ENCODE measurements around the gene ZNF689.
A peak's percentile ranks its signal among the peaks of the same experiment; 100 is the strongest.

The ZNF689 gene

GRCh38 chr16:30609002-30609925, 925 bp downstream of the ZNF689 start (continued):
- TF ChIP-seq ZBTB11 (tag by site-specific recombination; conservative IDR thresholded peaks at IDR 0.05; ENCODE audit: low read depth) (no peak), ZBTB10 (tag by site-specific recombination; IDR thresholded peaks at IDR 0.05) (no peak), ZNF19 (tag by site-specific recombination; IDR thresholded peaks at IDR 0.05; ENCODE audit: low read depth) (no peak), ZNF514 (tag by site-specific recombination; IDR thresholded peaks at IDR 0.05) (no peak), HOXA7 (CRISPR knock-in tag; IDR thresholded peaks at IDR 0.05; ENCODE audit: borderline replicate concordance) (no peak), ZNF266 (tag by site-specific recombination; IDR thresholded peaks at IDR 0.05; ENCODE audit: low read depth) (no peak), ZNF426 (tag by site-specific recombination; IDR thresholded peaks at IDR 0.05) (no peak), ZNF658 (tag by site-specific recombination; IDR thresholded peaks at IDR 0.05) (no peak), SP3 (tag by site-specific recombination; IDR thresholded peaks at IDR 0.05) (no peak), ZNF837 (tag by site-specific recombination; IDR thresholded peaks at IDR 0.05) (0 out of 2 replicates have a peak, but pooled peaks have one; percentile 9), BCL6B (tag by site-specific recombination; IDR thresholded peaks at IDR 0.05) (no peak), KLF9 (tag by site-specific recombination; IDR thresholded peaks at IDR 0.05; ENCODE audit: low read depth) (no peak), ZSCAN4 (tag by site-specific recombination; IDR thresholded peaks at IDR 0.05) (no peak), ATF2 (tag by site-specific recombination; IDR thresholded peaks at IDR 0.05; ENCODE audit: low read depth) (no peak), ZNF133 (tag by site-specific recombination; IDR thresholded peaks at IDR 0.05) (no peak), ZNF555 (tag by site-specific recombination; conservative IDR thresholded peaks at IDR 0.05) (no peak), KLF7 (tag by site-specific recombination; IDR thresholded peaks at IDR 0.05; ENCODE audit: borderline replicate concordance) (no peak)

All from HEK293 (cell line).